ENCODE measurements around the gene MRPL37.

- TF ChIP-seq EZH2phosphoT487 (conservative IDR thresholded peaks at IDR 0.05; ENCODE audit: low read length) (no peak), CTCF (IDR thresholded peaks at IDR 0.05; ENCODE audit: insufficient read depth, low read length, poor library complexity, severe bottlenecking) (no peak)
Observed at GRCh38 chr1:54174106-54174505, 25.9 kb upstream of the MRPL37 start.
